Stimulated activated naive CD8-positive, alpha-beta T cell treated with anti-CD3 and anti-CD28 coated beads, Interleukin-15, Interleukin-2, amounts not matched to agents 100 U/mL and 50 U/mL, for 24 hours (primary cell): ENCODE data around the gene ISX.
"Not testable (repeated sequence)": the region's sequence is repeated elsewhere in the genome, so short reads cannot be mapped to it uniquely, and the experiment has no call there.

Experiments used
- ATAC-seq: fragments of 150-1000 bp; cut with Tn5 transposase; one replicate; pipeline ENCODE4 v1.10.0; 2021
- DNase-seq: peaks from one replicate; pipeline ENCODE4 v3.0.0; 2021

ISX gene

DNA sequence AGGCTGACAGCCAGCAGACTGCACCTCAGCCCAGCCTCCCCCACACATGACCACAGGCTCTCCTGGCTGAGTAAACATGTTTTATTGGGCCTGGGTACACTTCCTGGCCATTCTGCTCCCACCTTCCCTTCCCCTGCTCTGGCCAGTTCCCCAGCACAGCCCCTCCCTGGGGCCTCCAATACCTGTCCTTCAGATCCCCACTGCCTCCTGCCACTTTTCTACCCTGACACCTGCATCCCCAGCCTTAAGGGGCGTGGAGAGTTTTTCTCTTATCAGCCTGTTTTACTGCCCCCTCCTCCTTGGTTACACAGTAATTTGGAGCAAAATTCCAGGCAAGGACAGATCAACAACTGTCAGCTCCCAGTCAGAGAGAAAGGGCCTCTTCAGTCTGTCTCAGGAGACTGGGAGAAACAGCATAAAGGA, at the start of gene ISX:
TSS of gene ISX (plus strand) at position 363 of the 423 bp plus-strand sequence. CDS start 930 bp downstream, outside the sequence.
- DNase-seq (no peak), ATAC-seq (no peak)

DNA sequence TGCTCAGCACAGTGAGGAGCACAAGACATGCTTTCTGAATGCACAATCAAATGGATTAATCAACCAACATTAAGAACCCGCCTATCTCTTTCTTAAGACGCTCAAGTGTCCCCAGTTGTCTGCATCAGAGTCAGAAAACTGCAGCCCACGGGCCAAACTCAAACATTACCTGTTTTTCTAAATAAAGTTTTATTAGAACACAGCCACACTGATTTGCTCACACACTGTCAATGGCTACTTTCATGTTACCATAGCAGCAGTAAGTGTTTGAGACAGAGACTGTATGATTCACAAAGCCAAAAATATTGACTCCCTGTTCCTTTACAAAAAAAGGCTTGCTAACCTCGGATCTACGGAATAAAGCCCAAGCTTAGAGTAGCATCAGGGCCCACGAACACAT, 49.0 kb upstream of the ISX start:
- DNase-seq (no peak), ATAC-seq (no peak)

DNA sequence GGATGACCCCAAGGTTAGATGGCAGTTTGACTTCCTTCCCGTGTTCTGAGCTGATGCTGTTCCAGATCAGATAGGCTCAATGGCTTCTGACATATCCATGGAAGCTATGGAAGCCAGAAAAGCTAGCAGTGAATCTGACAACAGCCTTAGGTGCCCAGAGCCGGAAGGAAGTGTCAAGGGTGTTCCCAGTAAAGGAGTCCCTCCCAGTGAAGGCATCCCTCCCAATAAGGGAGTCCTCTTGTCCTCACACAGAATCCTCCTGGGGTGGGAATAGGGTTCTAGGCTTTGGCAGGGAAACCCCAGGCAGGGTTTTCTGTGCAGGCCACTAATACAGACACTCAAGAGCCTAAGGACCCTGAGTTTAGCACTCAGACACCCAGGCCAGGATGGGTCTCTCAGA, 47.0 kb upstream of the ISX start:
- ATAC-seq: no peak
- DNase-seq: no peak

DNA sequence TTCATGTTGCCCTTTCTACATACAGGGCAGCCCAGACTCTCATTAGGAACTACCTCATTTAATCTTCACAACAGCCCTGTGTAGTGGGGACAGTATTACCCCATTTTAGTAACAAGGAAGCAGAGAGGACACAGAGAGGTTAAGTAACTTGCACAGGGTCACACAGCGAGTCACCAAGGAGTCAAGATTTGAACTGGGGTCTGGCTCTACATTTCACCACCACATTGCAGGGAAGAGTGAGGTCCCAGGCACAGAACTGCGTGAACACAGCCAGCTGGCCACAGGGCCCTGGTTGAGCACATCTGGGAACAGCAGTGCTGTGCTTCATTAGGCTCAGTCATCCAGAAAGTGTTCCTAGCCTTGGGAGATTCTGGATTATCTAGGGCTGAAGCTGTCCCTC, 45.4 kb upstream of the ISX start:
- DNase-seq: no peak
- ATAC-seq: no peak

DNA sequence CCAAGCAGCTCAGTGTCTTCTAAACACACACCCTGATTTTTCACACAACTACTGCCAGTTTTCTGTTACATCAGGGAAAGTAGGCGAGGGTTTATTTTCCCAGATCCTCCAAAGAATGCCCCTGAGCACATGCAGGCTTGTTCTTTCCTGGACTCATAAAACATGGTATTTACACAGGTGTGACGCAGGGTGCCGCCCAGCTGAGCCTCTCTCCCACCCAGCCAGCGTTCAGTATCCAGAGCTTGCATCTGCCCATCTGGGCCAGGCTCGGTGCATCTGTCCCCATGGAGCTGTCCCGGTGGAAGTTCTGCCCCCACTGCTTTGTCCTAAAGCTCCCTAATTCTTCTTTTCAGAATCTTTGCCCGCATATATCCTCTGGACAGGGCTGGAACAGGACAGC, 44.8 kb upstream of the ISX start:
- DNase-seq (no peak), ATAC-seq (no peak)

DNA sequence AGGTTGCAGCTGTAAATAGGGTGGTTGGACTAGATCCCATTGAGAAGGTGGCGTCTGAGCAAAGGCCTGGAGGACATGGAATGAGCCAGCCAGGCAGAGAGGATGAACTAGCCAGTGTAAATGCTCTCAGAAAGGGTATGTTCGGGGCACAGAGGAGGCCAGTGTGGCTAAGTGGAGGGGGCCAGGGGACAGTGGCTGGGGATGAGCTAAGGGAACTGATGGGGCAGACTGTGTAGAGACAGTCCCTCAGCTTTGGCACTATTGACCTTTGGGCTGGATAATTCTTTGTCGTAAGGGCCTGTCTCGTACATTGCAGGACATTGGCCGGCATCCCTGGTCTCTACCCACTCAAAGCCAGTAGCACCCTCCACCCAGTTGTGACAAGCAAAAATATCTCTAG, 43.7 kb upstream of the ISX start:
- DNase-seq: no peak
- no peak for ATAC-seq

DNA sequence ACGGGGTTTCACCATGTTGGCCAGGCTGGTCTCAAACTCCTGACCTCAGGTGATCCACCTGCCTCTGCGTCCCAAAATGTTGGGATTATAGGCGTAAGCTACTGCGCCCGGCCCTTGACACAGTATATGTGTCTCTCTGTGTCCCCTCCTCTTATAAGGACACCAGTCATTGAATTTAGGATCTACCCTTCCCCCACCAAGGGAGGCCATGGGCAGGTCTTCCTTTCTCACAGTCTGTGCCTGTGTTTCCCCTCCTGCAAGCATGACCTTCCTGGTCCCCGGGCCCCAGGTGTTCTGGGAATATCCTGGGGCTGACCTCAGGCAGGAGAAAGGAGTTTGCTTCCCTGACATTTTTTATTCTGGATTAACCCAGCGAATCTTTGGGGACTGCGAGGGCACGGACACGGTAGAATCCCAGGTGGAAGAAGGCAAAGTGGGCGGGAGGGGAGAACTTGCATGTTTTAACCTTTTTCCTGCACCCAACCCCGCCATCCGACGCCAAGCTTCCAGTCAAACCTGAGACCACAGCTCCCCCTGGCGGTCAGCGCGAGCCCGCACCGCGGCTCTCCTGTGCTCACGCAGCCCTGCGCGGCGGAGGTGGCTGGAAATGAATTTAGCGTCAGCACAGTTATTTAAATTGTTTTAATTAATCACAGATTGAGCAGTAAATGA, 42.1 kb upstream of the ISX start:
- ATAC-seq (peak; percentile 55), DNase-seq (peak; percentile 84)

DNA sequence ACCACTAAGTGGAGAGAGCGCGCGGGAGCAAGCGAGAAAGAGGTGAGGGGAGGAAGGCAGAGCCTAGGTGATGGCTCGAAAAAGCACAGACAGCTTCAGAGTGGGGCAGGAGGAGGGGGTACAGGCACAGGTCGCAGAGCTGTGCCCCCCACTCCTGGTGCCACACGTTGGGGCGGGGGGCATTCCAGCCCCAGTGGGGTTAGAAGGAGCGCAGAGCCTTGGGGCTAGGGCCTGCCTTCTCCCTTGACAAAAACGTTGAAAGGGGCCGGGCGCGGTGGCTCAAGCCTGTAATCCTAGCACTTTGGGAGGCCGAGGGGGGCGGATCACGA, 41.6 kb upstream of the ISX start:
- DNase-seq: no peak
- no peak for ATAC-seq

DNA sequence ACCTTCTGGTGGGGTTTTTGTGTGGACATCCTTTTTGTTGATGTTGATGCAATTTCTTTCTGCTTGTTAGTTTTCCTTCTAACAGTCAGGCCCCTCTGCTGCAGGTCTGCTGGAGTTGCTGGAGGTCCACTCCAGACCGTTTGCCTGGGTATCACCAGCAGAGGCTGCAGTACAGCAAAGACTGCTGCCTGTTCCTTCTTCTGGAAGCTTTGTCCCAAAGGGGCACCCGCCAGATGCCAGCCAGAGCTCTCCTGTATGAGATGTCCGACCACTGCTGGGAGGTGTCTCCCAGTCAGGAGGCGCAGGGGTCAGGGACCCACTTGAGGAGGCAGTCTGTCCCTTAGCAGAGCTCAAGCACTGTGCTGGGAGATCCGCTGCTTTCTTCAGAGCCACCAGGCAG, 35.8 kb upstream of the ISX start:
- not testable (repeated sequence) for ATAC-seq

DNA sequence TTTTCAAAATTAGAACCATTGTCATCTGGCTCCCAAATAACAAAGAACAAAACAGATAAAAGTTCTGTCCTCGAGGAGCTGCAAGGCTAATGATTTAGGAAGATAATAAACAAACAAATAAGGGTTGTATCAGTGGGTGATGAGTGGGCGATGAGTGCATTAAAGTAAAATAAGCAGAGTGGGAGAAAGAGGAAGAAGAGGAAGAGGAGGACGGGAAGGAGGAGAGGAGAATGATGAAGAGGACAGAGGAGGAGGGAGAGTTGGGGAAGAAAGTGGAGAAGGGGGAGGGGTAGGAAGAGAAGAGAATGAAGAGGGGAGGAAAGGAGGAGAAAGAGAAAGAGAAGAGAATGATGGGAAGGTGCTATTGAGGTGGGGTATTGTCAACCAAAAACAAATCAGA, 33.4 kb upstream of the ISX start:
- ATAC-seq (no peak), DNase-seq (no peak)

More for the DNA sequence above, 35.8 kb upstream of the ISX start:
- not testable (repeated sequence) for DNase-seq

DNA sequence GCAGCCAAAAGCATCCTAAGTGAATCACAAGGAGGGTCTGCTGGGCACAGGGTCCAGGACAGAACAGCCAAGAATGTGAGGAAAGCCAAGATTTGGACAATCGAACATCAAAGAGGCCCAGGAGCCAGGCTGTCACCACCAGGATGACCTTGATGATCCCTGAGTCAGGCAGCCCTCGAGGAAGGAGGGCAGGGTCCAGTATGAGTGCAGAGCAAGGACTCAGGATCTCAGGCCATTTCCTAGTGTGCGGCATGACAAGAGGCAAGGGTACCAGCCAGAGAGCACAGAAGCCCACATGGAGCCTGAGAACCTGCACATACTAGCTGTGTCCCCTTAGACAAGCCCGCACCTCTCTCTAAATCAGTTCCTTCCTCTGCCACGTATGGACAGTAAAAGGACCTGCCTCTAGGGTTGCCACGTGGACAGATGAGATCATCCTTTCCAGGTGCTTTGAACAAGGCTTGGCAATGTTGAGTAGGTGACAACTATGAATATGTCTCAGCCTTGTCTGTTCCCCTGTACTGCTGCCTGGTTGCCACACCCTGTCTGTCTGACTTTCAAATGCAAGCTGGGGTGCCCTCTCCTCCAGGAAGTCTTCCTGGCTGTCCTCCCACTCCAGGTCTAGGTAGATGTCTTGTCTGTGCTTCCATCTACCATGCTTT, 32.2 kb upstream of the ISX start:
- DNase-seq: no peak
- ATAC-seq: no peak

DNA sequence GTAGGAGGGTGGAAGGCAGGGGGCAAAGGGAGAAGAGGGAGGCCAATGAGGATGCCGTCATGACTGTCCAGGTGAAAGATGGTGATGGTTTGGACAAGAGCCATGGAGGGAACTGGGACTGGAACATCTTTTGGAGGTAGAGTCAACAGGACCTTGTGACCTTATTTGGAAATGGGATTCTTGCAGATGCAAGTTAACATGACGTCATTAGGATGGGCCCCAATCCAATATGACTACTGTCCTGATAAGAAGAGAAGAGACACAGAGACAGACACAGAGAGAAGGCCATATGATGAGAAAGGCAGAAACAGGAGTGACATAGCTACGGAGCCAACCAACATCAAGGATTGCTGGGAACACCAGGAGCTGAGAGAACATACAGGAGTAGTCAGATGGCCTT, 31.0 kb upstream of the ISX start:
- DNase-seq (no peak), ATAC-seq (no peak)

DNA sequence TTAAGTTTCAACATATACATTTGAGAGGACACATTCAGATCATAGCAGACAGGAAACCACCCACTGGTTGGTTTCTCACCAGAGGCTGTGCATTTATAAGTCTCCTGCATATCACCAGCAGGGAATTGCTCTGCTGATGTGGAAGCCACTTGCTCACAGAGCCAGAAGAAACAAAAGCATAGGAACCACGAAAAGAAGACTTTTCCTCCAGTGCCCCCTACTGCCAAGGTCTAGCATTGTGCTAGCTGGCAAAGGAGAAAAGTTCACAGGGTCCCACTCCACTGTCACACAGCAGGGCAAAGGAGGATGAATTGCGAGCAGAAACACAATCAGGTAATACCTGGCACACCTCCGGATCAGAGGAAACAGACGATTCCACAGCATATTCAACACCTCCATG, 28.9 kb upstream of the ISX start:
- ATAC-seq: no peak
- DNase-seq: no peak

DNA sequence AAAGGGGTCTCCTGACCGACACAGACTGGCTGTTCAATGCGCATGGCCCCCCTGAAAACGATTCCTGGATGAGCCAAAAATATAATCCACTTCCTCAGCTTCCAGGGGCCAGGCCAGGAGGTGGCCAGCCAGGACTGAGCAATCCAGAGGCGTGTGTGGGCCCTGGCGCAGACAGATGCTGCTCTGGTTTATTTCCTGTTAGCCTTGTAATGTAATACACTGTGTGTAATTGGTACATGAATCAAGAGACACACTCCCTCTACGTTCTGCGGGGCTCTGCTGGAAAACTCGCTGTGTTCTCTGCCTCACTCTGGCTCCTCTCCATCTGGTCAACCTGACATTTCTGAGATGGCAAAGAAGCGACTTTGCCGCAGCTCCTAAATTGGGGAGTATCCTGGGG, 26.3 kb upstream of the ISX start:
- ATAC-seq: no peak
- DNase-seq: no peak

DNA sequence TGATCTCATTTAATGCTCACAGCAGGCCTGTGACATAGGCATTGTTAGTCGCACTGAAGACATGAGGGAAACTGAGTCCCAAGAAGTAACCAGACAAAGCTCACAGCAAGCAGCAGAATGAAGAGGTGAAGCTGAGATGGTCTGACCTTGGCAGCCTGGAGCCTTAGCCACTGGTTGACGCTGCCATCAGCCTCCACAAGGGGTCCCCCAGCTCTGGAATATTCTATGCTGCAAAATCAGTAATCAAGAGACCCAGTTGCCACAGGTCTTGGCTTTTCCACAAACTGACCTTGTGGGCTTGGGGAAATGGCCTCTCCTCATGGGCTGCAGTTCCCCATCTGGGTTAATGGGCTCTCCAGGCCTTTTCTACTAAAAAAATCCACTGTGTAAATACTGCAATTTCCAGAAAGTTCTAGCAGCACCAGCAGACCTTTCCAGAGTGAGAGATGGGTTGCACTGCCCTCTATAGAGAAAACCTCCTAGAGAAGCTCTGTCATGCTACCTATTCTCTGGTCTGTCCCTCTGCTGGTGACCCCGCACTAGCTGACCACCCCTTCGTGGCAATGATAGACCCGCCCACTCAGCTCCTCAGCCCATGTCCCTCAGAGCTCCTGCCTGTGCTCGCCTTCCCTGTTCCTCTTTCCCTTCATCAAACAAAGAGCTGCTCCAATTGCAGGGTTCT, 22.6 kb upstream of the ISX start:
- DNase-seq (peak; percentile 6), ATAC-seq (peak; percentile 19)

DNA sequence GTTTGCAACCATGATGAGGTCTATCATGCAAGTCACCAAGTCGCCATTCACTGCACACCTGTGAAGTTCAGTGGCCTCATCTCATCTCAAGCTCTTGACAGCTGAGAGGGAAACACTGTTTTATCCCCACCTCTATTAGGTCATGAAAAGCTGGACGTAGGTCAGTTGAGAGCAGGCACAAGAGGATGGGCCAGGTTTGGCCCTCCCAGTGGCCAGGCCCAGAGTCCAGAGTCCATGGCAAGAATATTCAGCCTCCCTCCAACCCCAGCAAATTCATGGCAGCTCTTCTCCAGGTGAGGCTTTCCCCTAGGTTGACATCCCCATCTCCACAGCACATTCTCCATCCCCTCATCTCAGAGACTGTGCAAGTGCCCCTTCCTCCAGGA, 22.0 kb upstream of the ISX start:
- no peak for ATAC-seq
- no peak for DNase-seq

DNA sequence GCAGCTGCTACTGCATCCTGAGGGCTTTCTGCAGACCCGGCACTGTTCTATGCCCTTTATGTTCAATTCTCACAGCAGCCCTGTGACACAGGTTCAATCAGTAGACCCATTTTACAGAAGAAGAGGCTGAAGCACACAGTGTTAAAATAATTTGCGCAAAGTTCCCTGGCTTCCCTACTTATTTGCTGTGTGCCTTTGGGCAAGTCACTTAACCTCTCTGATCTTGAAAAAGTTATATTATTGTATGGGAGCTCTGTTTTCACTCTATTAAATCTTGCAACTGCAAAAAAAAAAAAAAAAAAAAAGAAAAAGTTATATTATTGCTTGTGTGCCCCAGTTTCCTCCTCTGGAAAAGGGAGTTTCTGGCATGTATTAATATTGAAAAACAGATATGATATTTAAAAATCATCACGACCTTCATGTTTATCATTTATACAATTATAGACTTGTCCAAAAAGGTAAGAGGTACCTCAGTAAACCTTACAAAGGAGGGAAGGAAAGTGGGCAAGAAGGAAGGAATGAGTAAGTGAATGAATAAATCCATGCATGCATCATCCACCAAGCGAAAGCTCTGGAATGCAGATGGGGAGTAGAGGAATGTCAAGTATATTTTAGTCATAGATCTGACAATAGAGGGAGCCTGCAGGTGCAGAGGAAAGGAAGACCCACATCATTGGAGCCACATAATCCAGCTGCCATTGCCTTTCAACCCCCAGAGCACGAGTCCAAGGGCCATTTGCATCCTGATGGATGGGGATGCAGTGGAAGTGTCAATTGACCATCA, 21.2 kb upstream of the ISX start:
- ATAC-seq (no peak), DNase-seq (no peak)

DNA sequence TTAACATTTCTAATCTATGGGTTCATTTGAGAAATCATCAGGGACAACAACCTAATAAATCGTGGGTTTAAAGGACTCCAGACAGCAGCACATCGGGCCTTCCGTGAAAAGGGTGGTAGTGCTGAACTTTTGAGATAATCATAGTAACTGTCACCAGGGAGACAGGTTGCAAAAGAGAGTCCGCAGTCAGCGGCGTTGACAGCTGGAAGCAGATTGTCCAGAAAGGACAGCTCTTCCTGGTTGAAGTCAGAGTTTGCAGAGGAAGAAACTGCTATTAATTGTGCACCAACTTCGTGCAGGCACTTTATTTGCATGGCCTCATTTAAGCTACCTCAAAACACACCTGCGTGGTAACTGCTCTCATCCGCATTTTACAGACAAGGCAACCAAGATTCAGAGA, 20.5 kb upstream of the ISX start:
- DNase-seq (no peak), ATAC-seq (no peak)

DNA sequence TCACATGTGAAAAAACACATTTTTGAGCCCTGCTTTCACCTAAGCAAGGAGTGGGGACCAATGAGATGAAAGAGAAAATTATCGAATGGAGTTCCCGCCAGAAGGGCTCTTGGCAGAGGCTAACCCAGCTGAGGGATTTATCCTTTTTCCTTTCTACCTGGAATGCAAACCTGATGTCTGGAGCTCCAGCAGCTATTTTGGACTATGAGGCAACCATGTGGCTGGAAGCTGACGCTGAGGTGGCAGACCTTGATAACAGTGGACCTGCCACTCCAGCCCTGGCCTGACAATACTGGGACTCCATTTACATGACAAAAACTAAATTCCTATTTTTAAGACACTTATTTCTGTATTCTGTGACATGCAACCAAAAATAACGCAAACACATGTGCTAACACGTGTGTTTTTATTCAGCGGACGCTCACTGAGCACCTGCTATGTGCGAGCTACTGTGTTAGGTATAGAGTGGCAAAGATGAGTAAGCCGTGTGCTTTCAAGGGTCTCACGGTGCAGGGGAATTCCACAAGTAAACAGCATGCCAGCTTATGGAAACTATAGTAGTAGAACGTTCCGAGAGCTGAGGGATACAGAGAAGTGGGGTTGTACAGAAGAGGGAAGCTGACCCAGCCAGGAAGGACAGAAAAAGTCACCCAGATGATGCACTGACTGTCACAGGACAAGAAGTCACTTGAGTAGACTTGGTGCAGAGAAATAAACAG, 19.1 kb upstream of the ISX start:
- no peak for DNase-seq
- ATAC-seq: no peak

DNA sequence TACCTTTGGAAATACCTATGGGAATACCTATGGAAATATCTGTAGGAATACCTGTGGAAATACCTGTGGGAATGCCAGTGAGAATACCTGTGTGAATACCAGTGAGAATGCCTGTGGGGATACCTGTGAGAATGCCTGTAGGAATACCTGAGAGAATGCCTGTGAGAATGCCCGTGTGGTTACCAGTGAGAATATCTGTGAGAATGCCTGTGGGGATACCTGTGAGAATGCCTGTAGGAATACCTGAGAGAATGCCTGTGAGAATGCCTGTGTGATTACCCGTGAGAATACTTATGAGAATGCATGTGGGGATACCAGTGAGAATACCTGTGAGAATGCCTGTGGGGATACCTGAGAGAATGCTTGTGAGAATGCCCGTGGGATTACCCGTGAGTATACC, 15.9 kb upstream of the ISX start:
- ATAC-seq, DNase-seq: not testable (repeated sequence)

DNA sequence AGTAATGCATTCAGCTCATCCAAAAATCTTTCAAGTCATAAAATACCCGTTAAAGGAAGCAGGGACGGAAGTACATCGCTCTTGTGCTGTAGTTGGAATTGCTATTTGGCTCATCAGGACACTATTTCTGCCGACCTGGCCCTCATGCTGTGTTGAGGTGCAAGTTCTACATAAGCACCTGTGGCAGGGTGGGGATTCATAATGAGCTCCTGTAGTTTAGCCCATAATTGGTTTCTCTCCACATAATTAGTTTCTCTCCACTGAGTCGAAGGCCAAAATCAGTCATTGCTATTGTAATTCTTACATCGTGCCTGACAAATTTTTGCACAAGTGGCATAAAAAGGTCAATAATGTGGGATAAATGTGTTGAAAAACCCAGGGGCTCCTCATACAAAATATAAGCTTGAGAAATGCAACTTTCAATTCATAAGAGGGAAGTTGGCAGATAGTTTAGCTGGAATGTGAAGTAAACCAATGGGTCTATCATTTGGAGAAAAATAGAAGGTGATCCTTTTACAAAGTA, 14.9 kb upstream of the ISX start:
- ATAC-seq: no peak
- no peak for DNase-seq

DNA sequence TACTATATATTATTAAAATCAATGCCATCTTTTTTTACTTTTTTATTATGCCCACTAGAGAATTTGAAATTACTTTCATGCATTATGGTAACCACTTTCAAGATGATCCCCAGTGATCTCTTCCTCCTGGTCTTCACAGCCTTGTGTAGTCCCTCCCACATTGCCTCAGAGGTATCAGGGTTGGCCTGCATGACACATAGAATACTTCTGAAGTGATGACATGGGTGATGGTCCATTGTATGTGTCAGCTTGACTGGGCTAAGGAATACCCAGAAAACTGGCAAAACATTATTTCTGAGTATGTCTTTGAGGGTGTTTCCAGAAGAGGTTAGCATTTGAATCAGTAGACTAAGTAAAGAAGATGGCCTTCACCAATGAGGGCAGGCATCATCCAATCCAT, 14.2 kb upstream of the ISX start:
- DNase-seq: no peak
- peak; percentile 59 for ATAC-seq
